ENCODE measurements around the gene CDH5.

Gene CDH5

DNA sequence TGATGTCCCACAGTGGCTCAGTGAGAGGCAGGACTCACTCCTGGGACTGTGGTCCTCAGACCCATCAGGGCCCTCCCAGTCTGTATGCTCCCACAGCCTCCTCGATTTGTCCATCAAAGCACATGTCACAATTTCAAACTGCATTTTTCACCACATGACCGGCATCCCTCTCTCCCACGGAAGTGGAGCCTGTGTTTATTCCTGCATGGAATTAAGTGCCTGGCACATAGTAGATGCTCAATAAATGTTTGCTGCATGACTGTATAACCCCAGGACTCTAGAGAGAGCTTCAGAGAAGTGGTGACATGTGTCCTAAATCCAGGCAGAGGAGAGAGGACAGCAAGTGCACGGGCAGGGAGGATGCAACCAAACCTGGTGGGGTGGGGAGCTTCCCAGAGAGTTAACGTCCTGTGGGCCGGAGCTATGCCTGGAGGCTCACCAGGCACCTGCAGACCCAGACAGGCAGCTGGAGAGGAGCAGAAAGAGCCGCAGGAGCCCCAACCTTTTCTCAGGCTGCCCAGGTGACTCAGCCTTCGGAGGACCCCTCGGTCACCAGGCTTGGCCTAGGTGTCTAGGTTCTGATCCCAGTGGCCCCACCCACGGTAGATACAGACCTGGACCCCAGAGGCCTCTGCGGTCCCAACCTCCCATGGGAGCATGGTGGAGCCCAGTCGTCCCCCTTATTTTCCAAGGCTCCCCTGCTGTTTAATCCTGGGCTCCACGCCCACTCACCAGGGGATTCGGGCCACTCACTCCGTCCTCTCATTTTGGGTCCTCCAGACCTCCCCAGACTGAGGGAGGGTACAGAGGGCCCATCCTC, 5.8 kb downstream of the CDH5 start:
- TF ChIP-seq, protein P1, sequence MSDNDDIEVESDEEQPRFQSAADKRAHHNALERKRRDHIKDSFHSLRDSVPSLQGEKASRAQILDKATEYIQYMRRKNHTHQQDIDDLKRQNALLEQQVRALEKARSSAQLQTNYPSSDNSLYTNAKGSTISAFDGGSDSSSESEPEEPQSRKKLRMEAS (IDR thresholded peaks at IDR 0.05): no peak
- no peak for TF ChIP-seq CREB1 (IDR thresholded peaks at IDR 0.05; ENCODE audit: low read depth)
- TF ChIP-seq TAF1 (IDR thresholded peaks at IDR 0.05; ENCODE audit: low read depth): no peak
- no peak for TF ChIP-seq CEBPB (IDR thresholded peaks at IDR 0.05)

DNA sequence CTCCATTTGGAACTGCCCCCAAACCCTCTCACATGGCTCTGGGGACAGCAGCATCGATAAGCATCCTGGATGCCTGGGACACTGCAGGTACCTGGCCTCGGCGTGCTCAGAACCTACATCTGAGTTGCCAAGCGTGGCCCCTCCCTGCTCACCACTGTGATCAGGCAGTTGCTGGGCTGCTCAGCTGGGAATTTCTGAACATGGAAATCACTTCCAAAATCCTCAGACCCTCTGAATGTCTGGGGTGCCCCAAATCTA, 6.3 kb downstream of the CDH5 start:
- no peak for TF ChIP-seq RAD21 (IDR thresholded peaks at IDR 0.05; ENCODE audit: low read depth)

DNA sequence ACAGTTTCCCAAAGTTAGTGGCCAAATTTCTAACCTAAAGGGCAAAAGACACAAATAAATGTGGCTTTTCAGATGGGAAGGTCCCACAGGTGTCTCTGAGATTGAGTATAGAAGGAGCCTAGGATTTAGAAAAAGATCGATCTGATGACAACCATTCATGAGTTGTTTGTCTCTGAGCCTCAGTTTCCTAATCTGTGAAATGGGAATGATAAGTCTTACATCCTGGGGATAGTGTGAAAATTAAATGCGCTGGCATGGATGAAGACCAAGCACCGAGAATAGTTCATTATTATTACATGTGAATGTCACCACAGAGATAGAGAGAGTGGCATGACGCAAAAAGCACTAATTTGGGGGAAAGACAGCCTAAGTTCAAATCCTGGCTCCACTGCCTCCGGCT, 7.2 kb downstream of the CDH5 start:
- no peak for TF ChIP-seq EGR1 (IDR thresholded peaks at IDR 0.05)
- TF ChIP-seq, protein P1 (IDR thresholded peaks at IDR 0.05): no peak
- TF ChIP-seq FOXM1 (IDR thresholded peaks at IDR 0.05; ENCODE audit: borderline replicate concordance, low read depth): no peak
- TF ChIP-seq YY1 (IDR thresholded peaks at IDR 0.05; ENCODE audit: low read depth): no peak
- TF ChIP-seq, protein P2, sequence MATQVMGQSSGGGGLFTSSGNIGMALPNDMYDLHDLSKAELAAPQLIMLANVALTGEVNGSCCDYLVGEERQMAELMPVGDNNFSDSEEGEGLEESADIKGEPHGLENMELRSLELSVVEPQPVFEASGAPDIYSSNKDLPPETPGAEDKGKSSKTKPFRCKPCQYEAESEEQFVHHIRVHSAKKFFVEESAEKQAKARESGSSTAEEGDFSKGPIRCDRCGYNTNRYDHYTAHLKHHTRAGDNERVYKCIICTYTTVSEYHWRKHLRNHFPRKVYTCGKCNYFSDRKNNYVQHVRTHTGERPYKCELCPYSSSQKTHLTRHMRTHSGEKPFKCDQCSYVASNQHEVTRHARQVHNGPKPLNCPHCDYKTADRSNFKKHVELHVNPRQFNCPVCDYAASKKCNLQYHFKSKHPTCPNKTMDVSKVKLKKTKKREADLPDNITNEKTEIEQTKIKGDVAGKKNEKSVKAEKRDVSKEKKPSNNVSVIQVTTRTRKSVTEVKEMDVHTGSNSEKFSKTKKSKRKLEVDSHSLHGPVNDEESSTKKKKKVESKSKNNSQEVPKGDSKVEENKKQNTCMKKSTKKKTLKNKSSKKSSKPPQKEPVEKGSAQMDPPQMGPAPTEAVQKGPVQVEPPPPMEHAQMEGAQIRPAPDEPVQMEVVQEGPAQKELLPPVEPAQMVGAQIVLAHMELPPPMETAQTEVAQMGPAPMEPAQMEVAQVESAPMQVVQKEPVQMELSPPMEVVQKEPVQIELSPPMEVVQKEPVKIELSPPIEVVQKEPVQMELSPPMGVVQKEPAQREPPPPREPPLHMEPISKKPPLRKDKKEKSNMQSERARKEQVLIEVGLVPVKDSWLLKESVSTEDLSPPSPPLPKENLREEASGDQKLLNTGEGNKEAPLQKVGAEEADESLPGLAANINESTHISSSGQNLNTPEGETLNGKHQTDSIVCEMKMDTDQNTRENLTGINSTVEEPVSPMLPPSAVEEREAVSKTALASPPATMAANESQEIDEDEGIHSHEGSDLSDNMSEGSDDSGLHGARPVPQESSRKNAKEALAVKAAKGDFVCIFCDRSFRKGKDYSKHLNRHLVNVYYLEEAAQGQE (IDR thresholded peaks at IDR 0.05; ENCODE audit: low read depth): no peak
- TF ChIP-seq, protein P3, sequence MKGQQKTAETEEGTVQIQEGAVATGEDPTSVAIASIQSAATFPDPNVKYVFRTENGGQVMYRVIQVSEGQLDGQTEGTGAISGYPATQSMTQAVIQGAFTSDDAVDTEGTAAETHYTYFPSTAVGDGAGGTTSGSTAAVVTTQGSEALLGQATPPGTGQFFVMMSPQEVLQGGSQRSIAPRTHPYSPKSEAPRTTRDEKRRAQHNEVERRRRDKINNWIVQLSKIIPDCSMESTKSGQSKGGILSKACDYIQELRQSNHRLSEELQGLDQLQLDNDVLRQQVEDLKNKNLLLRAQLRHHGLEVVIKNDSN (IDR thresholded peaks at IDR 0.05): no peak
- no peak for TF ChIP-seq RAD21 (IDR thresholded peaks at IDR 0.05; ENCODE audit: low read depth)
- no peak for TF ChIP-seq ZBTB7A (IDR thresholded peaks at IDR 0.05; ENCODE audit: low read depth)
- no peak for TF ChIP-seq TCF12 (IDR thresholded peaks at IDR 0.05; ENCODE audit: low read depth)
- no peak for TF ChIP-seq TEAD4 (IDR thresholded peaks at IDR 0.05)
- no peak for TF ChIP-seq EP300 (IDR thresholded peaks at IDR 0.05; ENCODE audit: borderline replicate concordance)
- TF ChIP-seq CREB1 (IDR thresholded peaks at IDR 0.05; ENCODE audit: low read depth): no peak
- no peak for TF ChIP-seq NFIC (IDR thresholded peaks at IDR 0.05)
- no peak for TF ChIP-seq TAF1 (IDR thresholded peaks at IDR 0.05; ENCODE audit: low read depth)

DNA sequence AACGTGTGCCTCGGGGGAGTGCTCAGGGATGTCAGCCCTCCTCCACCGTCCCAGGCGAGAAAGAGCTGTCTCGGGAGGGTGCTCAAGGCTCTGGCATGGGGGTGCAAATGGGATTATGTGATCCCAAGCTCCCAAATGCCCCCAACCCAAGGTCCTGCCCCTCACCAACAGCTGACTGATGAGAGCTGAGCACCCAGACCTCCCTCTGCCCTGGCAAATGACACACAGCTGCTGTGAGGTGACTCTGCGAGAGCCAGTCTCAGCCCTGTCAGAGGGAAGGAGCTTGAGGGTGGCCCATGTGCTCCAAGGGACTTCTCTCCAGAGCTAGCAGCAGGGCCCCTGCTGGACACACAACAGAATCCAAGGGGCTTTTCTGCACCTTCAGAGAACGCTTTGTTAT, 7.7 kb downstream of the CDH5 start:
- TF ChIP-seq TCF12 (IDR thresholded peaks at IDR 0.05; ENCODE audit: low read depth) (no peak), CEBPB (IDR thresholded peaks at IDR 0.05) (no peak), EGR1 (IDR thresholded peaks at IDR 0.05) (no peak), NFIC (IDR thresholded peaks at IDR 0.05) (no peak), TEAD4 (IDR thresholded peaks at IDR 0.05) (no peak), CREB1 (IDR thresholded peaks at IDR 0.05; ENCODE audit: low read depth) (no peak), YY1 (IDR thresholded peaks at IDR 0.05; ENCODE audit: low read depth) (no peak), EP300 (IDR thresholded peaks at IDR 0.05; ENCODE audit: borderline replicate concordance) (no peak), TAF1 (IDR thresholded peaks at IDR 0.05; ENCODE audit: low read depth) (no peak), ZBTB7A (IDR thresholded peaks at IDR 0.05; ENCODE audit: low read depth) (no peak), FOXM1 (IDR thresholded peaks at IDR 0.05; ENCODE audit: borderline replicate concordance, low read depth) (no peak), RAD21 (IDR thresholded peaks at IDR 0.05; ENCODE audit: low read depth) (no peak)
- TF ChIP-seq, protein P3 (IDR thresholded peaks at IDR 0.05): no peak
- TF ChIP-seq, protein P2 (IDR thresholded peaks at IDR 0.05; ENCODE audit: low read depth): no peak
- TF ChIP-seq, protein P1 (IDR thresholded peaks at IDR 0.05): no peak

DNA sequence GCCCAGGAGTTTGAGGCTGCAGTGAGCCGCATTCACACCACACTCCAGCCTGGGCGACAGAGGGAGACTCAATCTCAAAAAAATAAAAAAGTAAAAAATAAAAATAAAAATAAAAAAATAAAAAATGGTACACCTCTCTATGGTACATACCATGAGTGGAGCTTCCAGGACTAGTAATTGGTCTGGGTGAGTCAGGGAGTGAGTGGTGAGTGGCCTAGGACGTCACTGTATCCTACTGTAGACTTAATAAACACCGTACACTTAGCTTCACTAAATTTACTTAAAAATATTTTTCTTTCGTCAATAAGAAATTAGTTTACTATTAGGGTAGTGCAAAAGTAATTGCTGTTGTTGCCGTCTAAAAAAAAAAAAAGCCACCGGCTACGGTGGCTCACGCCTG, 9.0 kb downstream of the CDH5 start:
- TF ChIP-seq FOXM1 (IDR thresholded peaks at IDR 0.05; ENCODE audit: borderline replicate concordance, low read depth) (no peak), TCF12 (IDR thresholded peaks at IDR 0.05; ENCODE audit: low read depth) (no peak), CREB1 (IDR thresholded peaks at IDR 0.05; ENCODE audit: low read depth) (no peak), NFIC (IDR thresholded peaks at IDR 0.05) (no peak), CEBPB (IDR thresholded peaks at IDR 0.05) (no peak), ZBTB7A (IDR thresholded peaks at IDR 0.05; ENCODE audit: low read depth) (no peak), TEAD4 (IDR thresholded peaks at IDR 0.05) (no peak), RAD21 (IDR thresholded peaks at IDR 0.05; ENCODE audit: low read depth) (no peak), TAF1 (IDR thresholded peaks at IDR 0.05; ENCODE audit: low read depth) (no peak), EP300 (IDR thresholded peaks at IDR 0.05; ENCODE audit: borderline replicate concordance) (no peak)
- TF ChIP-seq, protein P2 (IDR thresholded peaks at IDR 0.05; ENCODE audit: low read depth): no peak
